HT-29 (cell line): ENCODE measurements around the gene ZNF528. TPM values are rescaled to one million over a fixed set of nuclear protein-coding genes. Genes with fewer than 3 reads are reported as not detected.

Experiments
- DNase-seq: peaks from one replicate; pipeline ENCODE4 v3.0.0-alpha.2; 2015; ENCODE audit warnings: low spot score
- small RNA-seq: library from RNA; depleted of rRNA; stranded (forward); fragments of <200 nt; gene quantifications from one replicate; pipeline ENCODE3, GENCODE V24; 2014
- total RNA-seq: library from RNA; depleted of rRNA; stranded (reverse); fragments of >200 nt; shearing (Covaris generic); gene quantifications from 2 replicates; pipeline ENCODE4 v1.2.3, GENCODE V29; 2014; rRNA removed

ZNF528 gene
- not detected in 2 replicates for total RNA-seq

- no peak for DNase-seq
These were observed at the start of gene ZNF528 for GRCh38 chr19:52397310-52398080. TSS of gene ZNF528 (plus strand) at chr19:52397849. CDS start at chr19:52402014, 4,165 bp downstream.

- peak; percentile 9 for DNase-seq
These were observed 46.1 kb upstream of the ZNF528 start for GRCh38 chr19:52351512-52351911.

- no peak for DNase-seq
These were observed 31.2 kb upstream of the ZNF528 start for GRCh38 chr19:52366414-52366824.

- no peak for DNase-seq
These were observed 27.9 kb upstream of the ZNF528 start, which contains the start of gene ZNF880 for GRCh38 chr19:52369559-52370340. TSS of gene ZNF880 (plus strand) at chr19:52369923. CDS start at chr19:52369966, 43 bp downstream.

- no peak for DNase-seq
These were observed 27.3 kb upstream of the ZNF528 start for GRCh38 chr19:52370341-52370710.

GRCh38 chr19:52391135-52391534, 6.5 kb upstream of the ZNF528 start:
- no peak for DNase-seq

- no peak for DNase-seq
These were observed 412 bp downstream of the ZNF528 start for GRCh38 chr19:52398081-52398441.

DNA sequence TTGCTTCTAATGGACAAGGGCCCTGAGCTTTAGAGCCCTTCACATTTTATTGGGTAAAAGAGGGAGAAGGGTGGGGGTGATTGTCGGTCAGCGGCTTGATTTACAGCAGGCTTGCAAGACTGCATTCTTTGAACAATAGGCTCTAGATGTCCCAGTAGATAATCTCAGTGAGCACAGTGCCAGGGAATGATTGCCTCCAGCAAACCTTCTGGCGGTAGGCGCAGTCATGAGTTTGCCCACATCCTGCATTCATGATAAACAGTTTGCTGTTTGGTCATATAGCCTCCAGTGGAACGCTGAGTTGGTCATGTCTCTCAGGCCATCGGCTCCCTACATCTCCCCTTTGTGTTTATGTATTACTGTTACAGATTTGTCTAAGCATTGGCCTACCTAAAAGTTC, 12.6 kb downstream of the ZNF528 start:
- no peak for DNase-seq

DNA sequence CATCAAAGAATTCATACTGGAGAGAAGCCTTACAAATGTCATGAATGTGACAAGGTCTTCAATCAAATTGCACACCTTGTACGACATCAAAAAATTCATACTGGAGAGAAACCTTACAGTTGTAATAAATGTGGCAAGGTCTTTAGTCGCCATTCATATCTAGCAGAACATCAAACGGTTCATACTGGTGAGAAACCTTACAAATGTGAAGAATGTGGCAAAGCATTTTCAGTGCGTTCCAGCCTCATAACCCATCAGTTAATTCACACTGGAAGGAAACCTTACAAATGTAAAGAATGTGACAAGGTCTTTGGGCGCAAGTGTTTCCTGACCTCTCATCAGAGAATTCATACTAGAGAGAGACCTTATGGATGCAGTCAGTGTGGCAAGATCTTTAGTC, 18.1 kb downstream of the ZNF528 start:
- no peak for DNase-seq

GRCh38 chr19:52428937-52429336, 31.3 kb downstream of the ZNF528 start, which contains the start of gene ZNF534:
TSS of gene ZNF534 (plus strand) at chr19:52429148. CDS start at chr19:52431475, 2,327 bp downstream.
- no peak for DNase-seq

DNA sequence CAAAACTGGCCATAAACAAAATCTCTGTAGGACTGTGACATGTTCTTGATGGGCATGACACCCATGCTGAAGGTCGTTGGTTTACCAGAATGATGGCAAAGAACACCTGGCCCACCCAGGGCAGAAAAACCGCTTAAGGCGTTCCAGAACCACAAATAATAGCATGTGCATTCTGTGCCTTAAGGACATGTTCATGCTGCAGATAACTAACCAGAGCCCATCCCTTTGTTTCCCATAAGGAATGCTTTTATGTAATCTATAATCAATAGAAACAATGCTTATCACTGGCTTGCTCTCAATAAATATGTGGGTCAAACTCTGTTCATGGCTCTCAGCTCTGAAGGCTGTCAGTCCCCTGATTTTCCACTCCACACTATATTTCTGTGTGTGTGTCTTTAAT, 44.5 kb downstream of the ZNF528 start:
- DNase-seq: no peak

GRCh38 chr19:52444506-52444905, 46.9 kb downstream of the ZNF528 start:
- no peak for DNase-seq

- no peak for DNase-seq
These were observed 53.6 kb downstream of the ZNF528 start for GRCh38 chr19:52451241-52451640.

GRCh38 chr19:52453324-52454094, 55.9 kb downstream of the ZNF528 start, which contains the start of gene ZNF578:
TSS of gene ZNF578 (plus strand) at chr19:52453553. CDS start at chr19:52501846, 48,293 bp downstream.
- no peak for DNase-seq

DNA sequence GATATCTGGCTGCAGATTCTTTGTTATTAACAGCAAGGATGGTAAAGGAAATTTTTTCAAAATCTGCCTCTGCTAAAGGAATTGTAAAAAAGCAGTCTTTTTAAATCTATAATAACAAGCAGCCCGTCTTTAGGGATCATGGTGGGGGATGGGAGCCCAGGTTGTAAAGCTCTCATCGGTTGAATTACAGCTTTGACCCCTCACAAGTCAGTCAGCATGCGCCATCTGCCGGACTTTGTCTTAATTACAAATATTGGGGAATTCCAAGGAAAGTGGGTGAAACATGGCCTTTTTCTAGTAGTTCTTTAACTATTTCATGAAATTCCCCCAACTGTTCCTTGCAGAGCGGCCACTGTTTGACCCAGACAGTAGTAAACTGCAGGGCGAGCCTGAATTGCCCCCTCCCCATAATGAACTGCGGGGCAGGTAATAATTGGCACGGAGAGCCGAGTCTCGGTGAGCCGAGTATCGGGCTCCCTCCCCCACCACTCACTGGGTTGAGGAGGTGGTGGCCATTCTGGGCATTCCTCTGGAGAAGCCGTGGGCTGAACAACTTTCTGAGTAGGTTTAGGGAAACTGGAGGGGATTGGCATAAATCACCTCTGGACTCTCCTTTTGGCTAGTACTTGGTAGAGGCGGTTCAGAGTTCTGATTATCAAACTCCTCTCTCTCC, 67.3 kb downstream of the ZNF528 start:
- peak; percentile 55 for DNase-seq

Small RNAs within 50 kb of the gene (small RNA-seq; reads per million reads assigned to genes)
- not detected for gene AC010332.1

Other genes with a start within 250 kb of the ZNF528 start
- 0.10 and 1.6 TPM in 2 replicates for gene ZNF836, start 226.2 kb upstream of the ZNF528 start, total RNA-seq
- 430 and 450 TPM in 2 replicates for gene PPP2R1A, start 207.8 kb upstream of the ZNF528 start, total RNA-seq
- gene ZNF766, start 128.3 kb upstream of the ZNF528 start, total RNA-seq: 6.1 and 9.2 TPM in 2 replicates
- gene ZNF480, start 100.7 kb upstream of the ZNF528 start, total RNA-seq: 0.51 and 0.73 TPM in 2 replicates
- not detected in 2 replicates for gene ZNF610, start 61.6 kb upstream of the ZNF528 start, total RNA-seq
- gene ZNF880, start 27.9 kb upstream of the ZNF528 start, total RNA-seq: not detected in 2 replicates
- not detected in 2 replicates for gene ZNF534, start 31.3 kb downstream of the ZNF528 start, total RNA-seq
- not detected in 2 replicates for gene ZNF578, start 55.7 kb downstream of the ZNF528 start, total RNA-seq
- gene ZNF808, start 129.8 kb downstream of the ZNF528 start, total RNA-seq: 1.8 and 2.1 TPM in 2 replicates
- 2.1 and 2.2 TPM in 2 replicates for gene ZNF701, start 172.4 kb downstream of the ZNF528 start, total RNA-seq
- gene ZNF83, start 240.5 kb downstream of the ZNF528 start, total RNA-seq: 5.7 and 6.4 TPM in 2 replicates